Cortex of kidney (tissue), 1 donor: Measurements from ENCODE around the gene CAPN15.
"Not testable (repeated sequence)": the region's sequence is repeated elsewhere in the genome, so short reads cannot be mapped to it uniquely, and the experiment has no call there.

ENCODE experiments used
- DNase-seq: peaks from one replicate; lab custom pipeline; 2025; lab: John Stamatoyannopoulos, UW

Gene CAPN15

DNA sequence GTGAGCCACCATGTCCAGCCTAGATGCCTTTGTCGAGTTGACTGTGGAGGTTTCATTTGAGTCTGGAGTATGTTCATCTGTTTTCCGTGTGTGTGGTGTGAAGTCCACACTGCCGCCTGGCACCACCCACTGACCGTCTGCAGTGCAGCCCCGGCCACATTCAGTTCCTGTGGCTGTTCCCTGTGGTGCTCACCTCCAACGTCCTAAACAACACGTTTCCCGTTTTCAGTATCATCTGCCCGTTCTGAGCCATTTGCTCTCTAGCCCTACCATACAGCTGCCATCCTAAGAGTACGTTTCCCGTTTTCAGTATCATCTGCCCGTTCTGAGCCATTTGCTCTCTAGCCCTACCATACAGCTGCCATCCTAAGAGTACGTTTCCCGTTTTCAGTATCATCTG is 20.0 kb upstream of the CAPN15 start:
- DNase-seq: not testable (repeated sequence)

DNA sequence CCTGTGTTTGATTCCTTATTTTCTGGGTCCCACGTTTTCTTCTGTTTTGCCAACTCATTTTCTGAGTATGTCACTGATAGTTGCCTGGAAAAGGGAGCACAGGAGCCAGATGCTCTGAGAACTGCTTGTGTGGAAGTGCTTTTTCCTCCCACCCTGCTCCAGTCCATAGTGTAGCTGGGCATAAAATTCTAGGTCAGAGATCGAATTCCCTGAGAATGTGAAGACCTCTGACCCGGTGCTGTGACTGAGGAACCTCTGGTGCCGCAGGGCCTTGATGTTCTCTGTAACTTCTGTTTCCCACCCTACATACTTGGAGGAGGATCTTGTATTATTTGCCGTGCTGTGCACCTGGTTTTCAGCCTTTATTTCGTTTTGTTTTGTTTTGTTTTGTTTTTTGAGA is 19.5 kb upstream of the CAPN15 start:
- no peak for DNase-seq

DNA sequence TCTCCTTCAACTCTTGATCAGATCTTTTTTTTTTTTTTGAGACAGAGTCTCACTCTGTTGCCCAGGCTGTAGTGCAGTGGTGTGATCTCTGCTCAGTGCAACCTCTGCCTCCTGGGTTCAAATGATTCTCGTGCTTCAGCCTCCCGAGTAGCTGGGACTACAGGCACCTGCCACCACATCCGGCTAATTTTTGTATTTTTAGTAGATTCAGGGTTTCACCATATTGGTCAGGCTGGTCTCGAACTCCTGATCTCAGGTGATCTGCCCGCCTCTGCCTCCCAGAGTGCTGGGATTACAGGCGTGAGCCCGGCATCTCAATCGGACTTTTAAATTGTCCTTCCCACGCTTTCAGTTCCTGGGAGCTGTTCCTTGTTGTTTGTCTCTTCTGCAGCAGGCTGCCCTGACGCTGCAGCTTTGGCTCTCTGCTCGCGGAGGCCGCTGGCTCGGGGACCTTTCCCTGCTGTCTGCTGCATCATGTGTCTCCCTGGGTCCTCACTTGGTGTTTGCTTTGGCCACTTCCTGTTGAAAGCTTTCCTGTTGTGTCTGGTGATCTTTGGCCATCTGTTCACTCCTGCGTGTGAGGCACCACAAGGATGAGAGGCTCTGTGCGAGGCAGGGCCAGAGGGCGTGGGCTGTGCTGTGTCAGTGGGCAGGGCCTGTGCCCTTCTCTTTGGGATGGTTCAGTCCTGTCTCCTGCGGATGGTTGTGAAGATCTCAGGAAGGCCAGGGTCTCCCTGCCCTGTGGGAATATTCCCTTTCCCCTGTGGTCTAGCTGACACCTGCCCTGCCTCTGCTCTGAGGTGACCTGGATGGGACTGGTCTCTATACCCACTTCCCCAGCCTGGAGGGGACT is 18.4 kb upstream of the CAPN15 start:
- no peak for DNase-seq

DNA sequence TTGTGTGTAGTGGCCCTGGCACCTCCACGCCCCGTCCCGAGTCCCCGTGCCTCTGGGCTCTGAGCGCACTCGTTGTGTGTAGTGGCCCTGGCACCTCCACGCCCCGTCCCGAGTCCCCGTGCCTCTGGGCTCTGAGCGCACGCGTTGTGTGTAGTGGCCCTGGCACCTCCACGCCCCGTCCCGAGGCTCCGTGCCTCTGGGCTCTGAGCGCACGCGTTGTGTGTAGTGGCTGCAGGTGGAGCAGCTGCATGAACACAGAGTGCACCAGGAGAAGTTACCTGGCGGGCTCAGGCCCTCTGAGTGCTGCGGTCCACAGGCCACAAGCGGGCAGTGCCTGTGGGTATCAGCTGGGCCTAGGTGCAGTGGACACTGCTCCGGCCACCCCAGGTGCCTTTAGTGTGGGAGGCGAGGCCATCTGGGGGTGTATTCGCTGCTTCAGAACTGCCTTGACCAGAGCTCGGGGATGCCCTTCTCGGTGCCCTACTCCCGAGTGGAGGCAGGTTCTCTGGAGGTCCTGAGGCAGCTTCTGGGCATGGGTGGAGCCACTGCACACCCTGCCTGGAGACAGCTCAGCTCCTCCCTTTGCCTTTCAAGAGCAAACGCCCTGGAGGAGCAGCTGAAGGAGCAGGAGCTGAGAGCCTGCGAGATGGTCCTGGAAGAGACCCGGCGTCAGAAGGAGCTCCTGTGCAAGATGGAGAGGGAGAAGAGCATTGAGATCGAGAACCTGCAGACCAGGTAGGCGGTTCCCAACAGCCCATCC is 17.3 kb upstream of the CAPN15 start:
- DNase-seq: no peak

DNA sequence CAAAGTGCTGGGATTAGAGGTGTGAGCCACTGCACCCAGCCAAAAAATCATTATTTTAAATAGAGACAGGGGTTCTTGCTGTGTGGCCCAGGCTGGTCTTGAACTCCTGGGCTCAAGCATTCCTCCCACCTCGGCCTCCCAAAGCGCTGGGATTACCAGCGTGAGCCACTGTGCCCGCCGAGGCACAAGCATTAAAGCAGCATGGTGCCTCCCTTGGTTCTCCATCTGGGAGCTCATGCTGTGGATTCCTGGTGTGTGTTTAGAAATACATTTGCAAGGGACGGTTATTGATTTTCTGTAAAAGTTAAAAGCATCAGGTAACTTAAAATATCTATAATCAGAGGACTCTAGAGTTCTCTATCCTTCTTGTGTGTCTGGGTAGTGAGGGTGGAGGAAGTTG is 14.7 kb upstream of the CAPN15 start:
- DNase-seq: no peak

DNA sequence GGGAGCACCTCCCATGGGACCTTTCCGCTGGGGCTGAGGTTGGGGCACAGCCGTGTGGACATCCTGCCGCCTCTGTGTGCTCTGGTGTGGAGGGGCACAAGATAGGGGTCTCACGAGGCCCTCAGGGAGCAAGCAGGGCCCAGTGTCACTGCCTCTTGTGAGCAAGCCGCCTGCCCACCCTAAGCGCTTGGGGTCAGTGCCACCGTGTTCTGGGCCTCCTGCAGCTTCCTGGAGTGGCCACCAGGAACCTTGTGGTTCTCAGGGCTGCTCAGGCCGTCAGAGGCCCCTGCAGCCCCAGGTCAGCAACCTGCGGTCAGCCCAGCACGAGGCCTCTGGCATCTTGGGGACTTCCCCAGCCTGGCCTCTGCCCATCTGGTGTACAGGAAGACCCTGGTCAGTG is 13.6 kb upstream of the CAPN15 start:
- no peak for DNase-seq

DNA sequence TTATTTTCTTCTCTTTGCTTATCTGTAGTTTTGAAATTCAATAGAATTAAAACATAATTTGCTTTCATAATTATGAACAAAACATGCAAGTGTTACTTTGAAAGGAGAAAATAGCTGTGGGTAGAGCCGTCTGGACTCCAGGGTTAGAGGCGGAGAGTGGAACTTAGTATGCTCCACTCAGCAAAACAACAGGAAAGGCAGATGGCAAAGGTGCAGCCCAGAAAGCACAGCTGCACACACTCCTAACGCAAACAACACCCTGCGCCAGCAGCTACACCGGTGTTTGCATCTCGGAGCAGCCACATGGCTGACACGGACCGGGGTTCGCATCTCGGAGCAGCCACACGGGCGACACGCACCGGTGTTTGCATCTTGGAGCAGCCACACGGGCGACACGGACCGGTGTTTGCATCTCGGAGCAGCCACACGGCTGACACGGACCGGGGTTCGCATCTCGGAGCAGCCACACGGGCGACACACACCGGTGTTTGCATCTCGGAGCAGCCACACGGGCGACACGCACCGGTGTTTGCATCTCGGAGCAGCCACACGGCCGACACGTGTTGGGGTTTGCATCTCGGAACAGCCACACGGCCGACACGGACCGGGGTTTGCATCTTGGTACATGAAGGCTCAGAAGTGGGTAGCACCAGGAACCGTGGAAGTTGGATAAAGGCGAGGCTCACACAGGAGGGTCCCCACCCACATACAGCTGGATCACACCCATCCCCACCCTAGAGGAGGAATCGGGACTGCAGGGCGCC is 12.2 kb upstream of the CAPN15 start:
- DNase-seq: no peak

DNA sequence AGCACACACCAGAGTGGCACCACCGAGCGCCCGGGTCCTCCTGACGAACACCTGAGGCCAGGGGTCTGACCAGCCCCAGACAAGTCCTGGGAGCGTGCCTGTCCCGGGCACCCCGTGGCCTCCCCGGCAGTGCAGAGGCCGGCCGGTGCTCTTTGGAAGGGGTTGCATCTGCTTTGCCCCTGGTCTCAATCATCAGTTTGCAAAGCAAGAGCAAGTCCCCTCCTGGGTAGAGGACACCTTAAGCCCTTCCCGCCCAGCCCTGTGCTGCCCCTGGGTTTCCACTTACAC is 11.6 kb upstream of the CAPN15 start:
- no peak for DNase-seq

DNA sequence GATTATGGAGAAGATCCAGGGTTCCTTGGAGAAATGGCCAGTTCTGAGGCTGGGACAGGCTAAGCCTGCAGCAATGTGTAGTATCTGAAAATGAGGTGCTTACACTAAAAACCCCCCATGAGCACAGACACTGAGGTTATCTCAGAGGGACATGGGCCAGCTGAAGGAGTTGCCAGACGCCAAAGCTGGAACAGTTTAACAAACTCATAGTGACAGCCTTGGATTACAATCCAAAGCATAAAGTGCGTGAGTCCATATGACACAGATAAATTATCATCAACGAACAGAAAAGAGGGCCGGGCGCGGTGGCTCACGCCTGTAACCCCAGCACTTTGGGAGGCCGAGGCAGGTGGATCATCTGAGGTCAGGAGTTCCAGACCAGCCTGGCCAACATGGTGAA is 11.2 kb upstream of the CAPN15 start:
- DNase-seq: no peak

DNA sequence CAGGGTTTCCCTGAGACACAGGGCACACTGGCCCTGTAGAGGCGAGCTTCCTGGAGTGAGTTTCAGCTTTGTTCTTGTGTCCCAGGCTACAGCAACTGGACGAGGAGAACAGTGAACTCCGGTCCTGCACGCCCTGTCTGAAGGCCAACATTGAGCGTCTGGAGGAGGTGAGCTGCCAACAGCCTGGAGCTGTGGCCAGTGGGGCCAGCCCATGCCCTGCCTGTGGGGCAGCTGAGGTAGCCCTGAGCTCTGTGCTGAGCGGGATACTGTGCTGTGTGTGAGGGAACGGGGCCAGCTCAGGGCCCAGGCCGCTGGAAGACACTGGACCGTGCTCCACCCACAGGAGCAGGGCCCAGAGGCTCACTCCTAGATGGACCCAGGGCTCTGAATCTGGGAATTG is 8.7 kb upstream of the CAPN15 start:
- no peak for DNase-seq

DNA sequence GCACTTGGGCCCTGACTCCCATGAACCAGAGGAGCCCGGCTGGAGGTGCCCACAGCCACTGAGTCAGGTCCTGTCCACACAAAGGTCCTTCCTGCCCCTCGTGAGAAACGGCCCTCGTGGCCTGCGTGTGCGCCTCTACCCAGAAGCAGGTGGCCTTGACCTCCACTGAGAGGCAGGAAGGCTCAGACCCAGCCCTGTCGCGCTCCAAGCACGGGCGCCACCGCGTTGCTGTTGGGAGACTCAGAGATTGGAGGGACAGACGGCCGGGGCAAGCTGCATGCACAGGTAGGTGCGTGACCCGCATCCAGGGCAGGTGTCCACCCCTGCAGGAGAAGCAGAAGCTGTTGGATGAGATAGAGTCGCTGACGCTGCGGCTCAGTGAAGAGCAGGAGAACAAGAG is 8.1 kb upstream of the CAPN15 start:
- no peak for DNase-seq

DNA sequence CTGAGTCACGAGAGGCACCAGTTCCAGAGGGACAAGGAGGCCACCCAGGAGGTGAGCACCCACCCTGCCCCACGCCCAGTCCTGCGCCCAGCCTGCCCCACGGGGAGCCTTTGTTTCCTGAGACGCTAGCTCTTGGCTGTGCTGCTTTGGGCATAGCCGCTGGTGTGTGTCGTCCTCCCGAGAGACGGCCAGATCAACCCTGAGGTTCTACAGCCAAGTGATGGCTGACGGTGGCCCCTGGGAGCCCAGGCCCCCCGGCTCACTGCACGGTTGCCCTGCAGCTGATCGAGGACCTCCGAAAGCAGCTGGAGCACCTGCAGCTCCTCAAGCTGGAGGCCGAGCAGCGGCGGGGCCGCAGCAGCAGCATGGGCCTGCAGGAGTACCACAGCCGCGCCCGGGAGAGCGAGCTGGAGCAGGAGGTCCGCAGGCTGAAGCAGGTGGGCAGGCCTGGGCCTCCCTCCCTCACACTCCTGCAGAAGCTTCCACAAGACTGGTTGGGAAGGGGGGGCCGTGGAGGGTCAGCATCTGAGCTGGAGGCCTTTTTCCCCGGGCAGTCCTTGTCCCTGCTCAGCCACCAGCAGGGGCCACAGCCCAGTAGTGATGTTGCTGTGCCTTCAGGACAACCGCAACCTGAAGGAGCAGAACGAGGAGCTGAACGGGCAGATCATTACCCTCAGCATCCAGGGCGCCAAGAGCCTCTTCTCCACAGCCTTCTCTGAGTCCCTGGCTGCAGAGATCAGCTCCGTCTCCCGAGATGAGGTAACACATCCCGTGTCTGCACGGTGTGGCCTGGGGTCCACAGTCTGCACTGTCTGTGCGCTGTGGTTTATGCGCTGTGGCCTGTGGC is 7.4 kb upstream of the CAPN15 start:
- DNase-seq: no peak

DNA sequence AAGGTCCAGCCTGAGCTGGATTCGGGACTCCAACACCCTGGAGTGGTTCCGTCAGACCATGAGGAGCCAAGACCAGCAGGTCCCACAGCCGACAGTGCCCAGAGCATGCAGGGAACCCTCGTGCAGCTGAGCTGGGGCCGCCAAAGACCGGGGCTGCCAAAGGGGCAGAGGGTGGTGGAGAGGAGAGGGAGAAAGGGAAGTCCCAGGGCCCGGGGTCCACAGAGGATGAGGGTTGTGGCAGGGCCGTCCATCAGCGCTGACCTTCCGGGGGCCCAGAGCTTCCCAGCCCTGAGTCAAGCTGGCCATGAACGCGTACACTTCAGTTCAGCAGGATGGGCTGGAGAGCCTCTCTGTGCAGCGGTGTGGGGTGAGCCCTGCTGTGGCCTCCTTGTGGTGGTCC is 6.7 kb upstream of the CAPN15 start:
- no peak for DNase-seq

DNA sequence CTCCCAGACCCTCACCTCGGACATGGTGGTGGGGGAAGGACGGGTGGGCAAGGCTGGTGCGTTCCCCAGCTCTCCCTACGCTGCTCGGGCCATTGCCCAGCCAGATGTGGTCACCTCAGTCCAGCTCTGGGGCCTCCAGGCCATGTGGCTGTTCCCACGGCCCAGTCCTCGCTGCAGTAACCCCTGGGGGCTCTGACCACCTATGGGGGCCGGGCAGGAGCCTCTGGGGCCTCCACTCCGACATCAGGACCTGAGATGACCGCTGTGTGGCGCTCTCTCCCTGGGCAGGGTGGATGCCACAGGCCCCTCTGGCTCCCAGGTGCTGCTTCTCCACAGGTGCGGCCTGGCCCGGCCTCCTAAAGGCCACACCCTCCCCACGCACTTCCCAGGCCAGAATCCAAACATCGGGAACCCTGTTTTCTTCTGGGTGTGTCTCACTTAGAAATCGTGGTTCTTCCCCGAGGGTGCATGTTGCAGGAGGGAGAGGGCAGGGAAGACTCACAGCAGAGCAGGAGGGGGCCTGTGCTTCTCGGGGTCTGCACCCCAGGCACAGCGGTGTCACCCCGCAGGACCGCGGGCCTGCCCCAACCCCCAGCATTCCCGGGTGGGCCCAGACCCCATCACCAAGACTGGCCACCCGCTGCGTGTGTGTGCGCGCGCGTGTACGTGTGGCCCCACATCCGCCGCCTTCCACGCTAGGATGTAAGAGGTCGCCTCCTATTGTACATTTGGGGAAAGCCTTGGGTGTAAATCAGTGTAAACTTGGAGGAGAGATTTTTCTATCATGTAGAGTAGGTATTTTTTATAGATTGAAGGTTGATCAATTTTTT is 5.9 kb upstream of the CAPN15 start:
- DNase-seq: no peak

DNA sequence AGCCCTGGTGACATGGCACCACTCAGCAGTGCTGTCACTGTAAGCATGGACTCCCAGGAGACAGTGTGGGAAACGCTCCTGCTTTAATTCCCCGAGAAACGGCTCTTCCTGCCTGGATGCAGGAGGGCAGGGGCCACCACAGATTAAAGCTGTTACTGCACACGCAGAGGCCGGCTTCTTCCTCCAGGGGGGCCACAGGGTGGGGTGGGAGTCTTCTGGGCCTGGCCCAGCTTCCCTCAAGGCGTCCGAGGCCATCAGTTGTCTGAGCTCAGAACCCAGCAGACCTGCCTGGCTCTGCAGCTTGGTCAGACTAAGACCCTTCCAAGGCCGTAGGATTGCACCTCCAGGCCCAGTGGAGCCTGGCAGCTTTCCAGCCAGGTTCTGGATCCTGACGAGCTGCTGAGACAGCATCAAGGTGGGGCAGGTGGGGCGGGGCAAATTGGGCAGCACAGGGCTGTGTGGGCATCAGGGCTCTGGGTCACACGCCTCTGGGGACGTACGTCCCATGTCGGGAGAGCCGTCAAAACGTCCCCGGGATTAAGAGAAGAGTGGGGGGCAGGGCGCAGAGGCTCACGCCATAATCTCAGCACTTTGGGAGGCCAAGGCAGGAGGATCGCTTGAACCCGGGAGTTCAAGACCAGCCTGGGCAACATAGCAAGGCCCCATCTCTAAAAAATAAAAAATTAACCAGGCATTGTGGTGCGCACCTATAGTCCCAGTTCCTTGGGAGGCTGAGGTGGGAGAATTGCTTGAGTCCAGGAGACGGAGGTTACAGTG is 5.0 kb upstream of the CAPN15 start:
- DNase-seq: no peak

DNA sequence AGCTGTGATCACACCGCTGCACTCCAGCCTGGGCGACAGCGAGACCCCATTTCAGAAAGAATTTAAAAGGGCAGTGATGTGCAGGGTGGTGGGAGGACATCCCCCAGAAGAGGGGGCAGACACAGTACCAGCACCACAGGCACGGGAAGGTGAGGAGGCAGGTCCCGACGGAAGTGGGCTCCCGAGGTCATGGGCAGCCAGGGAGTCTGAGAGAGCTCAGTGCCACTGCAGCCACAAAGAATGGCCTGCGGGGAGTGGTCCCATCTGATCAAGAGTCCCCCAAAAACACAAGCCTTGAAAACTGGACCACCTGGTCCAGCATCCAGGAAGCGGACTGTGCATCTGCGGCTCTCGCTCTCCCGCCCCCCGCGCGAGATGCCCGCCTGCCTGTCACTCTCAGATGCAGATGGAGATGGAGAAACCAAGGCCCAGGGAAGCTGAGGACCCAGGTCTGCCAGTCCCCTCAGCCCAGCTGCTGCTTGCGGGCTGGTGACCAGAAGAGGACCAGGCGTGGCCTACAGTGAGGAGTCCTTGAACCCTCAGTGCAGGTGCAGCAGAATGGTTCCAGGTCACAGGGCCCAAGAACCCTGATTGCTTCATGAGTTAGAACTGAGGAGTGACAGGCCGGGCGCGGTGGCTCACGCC is 4.3 kb upstream of the CAPN15 start:
- no peak for DNase-seq

DNA sequence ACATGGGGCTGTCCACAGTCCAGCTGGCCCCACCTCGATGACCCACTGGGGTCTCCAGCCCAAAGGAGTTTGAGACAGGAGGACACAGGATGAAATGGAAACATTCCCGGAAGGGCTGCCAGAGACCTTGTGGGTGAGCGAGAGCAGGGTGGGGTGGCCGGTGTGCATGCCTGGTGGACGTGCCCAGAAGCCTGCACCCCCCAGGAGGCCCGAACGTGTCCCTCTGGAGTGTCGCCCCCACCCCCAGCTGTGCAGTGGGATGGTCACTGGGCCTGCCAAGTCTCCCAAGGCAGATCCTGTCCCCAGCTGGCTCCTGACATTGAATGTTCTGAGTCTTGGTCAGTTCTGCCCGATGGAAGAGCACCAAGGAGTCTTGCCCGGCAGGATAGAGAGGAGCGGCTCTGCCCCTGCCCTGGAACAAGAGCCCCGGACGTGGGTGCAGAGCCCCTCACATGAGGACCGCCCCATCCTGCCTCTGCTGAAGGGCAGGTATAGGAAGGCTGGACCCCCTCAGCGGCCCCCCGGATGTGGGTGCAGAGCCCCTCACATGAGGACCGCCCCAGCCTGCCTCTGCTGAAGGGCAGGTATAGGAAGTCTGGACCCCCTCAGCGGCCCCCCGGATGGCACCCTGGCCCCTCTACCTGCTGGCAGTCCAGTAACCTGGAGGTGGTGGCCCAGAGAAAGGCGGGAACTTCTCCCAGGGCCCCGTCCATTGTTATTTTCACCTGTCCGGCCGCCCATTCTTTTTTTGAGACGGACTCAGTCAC is 3.1 kb upstream of the CAPN15 start:
- DNase-seq: no peak

DNA sequence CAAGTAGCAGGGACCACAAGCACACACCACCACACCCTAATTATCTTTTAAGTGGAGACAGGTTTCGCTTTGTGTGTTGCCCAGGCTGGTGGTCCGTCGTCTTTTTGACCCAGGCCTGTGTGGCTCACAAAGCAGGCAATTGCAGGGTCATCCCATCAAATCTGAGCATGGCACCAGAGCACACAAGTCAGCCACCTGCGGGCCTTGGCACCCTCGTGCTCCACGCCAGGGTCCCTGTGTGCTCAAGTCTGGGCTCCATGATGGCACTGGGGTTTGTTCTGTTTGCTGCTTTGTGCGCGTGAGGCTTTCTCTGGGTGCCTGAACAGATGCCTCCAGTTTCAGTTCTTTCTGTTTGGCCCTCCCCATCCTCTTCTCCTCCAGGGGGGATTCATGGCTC is 2.4 kb upstream of the CAPN15 start:
- no peak for DNase-seq

DNA sequence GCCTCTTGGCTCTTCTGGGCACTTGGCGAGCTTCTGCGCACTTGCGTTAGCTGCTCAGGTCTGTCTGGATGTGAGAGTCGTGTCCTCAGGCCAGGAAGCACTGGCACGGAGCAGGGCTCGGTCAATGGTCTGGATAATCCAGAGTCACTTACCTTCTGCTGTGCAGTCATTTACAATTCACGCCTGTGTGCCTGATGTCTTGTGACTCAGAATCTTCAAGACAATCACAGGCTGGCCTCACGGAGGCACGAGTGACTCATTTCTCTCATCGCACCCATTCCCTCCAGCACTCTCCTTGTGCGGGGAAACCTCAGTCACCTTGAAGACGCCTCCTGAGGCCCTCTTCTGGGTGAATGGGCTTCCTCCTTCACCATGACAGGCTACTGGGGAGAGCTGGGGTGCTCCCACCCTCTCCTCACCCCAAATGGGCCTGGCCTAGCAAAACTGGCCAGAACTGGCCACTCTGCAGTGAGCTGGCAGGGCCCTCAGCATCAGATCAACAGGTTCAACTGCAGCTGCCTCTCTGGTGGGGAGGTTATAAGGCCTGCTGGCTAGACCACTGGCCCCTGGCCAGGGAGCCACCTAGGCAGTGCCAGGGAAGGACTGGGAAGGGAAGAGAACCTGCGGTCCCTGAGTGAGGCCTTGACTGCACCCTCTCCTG is 1.9 kb upstream of the CAPN15 start:
- DNase-seq: no peak
